Stimulated activated CD4-positive, alpha-beta T cell treated with anti-CD3 and anti-CD28 coated beads, Interleukin-1b, Interleukin-23, amount 100 ng/mL, for 4 hours (primary cell): Measurements from ENCODE around the gene ARHGEF11.

Experiments used
- DNase-seq, 2 donors: peaks; one replicate each; pipeline ENCODE4 v3.0.0-alpha.2; 2020; ENCODE audit warnings: low read depth in 2 of 2

Gene ARHGEF11

GRCh38 chr1:156949127-156949526 lies 96.4 kb downstream of the ARHGEF11 start:
- no peak for DNase-seq

DNA sequence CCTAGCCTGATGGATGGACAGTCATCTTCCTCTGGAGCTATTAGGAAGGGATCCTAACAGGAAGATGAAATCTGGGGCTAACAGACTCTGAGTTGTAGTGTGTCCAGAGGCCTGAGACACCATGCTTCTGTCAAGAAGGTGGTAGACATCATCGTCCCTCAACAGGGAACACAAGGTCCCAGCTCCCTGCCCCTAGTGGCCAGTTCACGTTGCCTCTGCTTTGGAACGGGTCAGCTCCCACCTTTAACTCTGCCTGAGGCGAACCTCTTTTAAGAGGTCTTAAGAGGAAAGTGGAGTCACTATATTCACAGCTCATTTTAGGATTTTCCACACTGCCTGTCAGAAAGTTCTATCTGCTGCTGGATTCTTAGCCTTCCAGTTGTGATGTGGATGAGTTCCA lies 96.8 kb downstream of the ARHGEF11 start:
- DNase-seq, result no peak

DNA sequence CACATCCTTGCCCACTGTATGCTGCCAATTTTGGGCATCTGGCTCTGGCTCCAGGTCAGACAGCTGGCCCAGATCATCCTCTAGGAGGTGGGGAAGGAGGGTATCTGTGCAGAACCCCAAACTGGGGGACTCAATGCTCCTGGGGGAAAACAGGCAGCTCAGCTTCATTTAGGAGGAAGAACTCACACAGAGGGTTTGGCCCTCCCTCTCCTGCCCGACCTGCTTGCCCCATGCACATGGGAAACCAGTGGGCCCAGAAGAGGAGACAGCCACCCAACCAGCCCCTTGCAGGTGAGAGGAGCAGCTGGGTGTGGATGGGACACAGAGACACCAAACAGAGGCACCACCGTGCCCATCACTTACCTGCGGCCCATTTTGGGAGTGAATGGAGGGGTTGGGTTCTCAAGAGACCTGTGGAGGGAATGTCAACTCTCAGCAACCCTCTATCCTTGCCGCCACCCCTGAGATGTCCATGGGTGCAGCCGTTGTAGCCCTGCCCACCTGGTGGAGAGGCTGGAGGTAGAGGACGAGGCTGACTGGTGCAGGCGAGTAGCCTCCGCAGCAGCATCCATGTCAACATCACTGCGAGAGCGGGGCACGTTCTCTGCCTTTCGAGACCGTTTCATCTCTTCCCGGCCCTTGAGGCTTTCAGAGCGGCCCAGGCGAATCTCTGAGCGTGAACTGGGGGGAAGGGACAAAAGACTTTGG lies 97.6 kb downstream of the ARHGEF11 start:
- no peak for DNase-seq

GRCh38 chr1:156947127-156947526 lies 98.4 kb downstream of the ARHGEF11 start:
- DNase-seq, result no peak

DNA sequence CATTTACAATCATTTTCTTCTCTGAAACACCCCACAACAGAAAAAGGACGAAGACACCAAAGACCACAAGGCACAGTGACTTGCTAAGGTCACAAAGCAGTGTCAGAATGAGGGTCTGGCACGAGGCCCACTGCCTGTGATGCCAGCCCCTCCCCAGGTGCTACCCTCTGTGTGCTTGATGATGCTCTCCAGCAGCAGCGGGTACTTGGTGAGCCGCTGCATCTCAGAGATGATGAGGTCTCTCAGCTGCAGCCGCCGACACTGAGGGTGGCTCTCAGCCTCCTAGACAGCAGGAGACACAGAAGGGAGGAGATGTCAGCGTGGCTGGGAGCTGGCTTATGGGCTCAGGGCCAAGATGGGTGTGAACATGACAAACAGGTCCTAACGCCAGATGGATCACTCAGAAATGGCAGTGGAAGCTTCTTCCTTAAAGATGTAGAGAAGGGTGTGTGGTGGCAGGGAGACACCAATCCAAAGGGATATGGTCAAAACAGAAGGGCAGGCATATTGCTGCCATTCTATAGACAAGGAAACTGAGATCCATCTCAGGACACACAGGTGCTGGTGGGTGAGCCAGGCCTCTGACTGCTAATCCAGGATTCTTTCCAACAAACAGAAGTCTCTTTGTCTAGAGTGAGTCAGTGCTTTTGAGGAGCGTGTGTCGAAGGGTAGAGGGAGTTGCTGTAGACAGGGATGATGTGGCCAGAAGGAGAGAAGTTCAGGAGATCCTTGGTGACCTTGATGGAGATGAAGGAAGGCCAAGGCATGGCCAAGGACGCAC lies 99.5 kb downstream of the ARHGEF11 start:
- no peak for DNase-seq

DNA sequence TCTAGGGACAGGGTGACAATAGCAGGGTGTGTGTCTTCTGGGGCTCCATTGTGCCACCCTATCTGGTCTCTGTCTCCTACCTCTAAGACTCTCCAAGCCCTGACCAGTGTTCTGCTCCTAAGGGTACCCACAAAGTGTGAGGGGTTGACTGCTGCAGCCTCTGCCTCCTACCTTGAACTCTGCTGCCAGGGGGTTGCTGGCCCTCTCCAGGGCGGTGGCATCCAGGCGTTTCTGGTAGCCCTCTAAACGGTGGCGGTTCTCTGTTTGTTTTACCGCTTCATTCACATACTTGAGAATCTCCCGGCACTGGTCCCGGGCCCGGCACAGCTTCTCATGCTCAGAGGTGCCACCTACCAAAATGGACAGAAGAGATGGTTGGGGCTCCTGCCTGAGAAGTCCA lies 100.7 kb downstream of the ARHGEF11 start:
- DNase-seq, result no peak

GRCh38 chr1:156944268-156944667 lies 101.3 kb downstream of the ARHGEF11 start:
- no peak for DNase-seq

GRCh38 chr1:156943756-156944155 lies 101.8 kb downstream of the ARHGEF11 start:
- DNase-seq, result no peak

- DNase-seq, result no peak
Observed at GRCh38 chr1:156942576-156942975, 103.0 kb downstream of the ARHGEF11 start.

DNA sequence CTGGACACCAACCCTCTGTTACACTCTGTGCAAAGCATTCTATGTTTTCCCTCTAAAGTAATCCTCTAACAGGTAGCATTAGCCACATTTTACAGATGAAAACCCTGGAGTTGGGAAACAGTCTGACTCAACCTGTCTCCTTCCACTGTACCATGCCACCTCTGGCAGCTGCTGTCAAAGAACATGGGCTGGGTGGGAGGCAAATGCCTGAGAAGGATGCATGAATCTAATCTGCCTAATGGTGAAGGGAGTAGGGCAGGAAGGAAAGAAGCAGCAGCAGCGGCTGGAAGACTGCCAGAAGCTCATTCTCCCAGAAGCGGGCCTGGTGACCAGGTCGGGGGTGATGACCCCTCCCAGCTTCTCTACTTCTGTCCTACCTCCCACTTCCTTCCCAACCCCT lies 103.4 kb downstream of the ARHGEF11 start:
- no peak for DNase-seq

DNA sequence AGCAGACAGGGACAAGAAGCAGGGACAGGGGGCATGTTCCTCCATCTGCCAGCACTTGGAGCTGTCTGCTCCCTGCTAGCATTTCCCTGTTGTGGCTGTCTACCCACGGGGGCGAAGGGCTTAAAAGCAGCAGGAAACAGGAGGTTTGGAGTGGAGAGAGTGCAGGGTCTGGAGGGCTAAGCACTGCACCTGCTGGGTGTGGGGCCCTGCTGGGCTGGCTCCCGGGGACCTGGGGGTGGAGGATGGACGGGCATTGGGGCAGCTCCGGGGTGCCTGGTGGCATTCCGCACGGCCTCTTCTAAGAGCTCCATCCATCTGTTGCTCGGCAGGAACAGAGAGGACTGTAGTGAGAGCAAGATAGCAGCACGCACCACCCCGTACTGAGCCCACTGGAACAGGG lies 103.9 kb downstream of the ARHGEF11 start:
- DNase-seq, result no peak

- DNase-seq, result no peak
Observed at GRCh38 chr1:156939786-156940334, 105.7 kb downstream of the ARHGEF11 start.

- no peak for DNase-seq
Observed at GRCh38 chr1:156938813-156939212, 106.7 kb downstream of the ARHGEF11 start.

DNA sequence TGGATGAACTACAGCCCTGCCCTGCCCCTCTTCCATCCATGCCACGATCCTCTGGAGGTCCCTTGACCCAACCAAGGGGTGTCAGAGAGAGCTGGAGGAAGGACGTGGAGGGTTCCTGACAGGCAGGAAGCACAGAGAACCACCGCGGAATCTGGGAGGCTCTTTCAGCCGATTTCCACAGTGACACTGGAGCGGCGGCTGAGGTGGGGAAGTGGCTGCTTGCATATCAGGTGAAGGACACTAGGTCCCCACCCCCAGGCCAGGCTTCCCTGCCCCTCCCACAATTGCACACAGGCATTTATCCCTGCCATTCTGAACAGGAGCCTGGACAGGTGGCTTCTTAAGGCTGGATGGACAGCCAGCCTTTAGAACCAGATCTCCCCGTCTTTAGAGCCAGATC lies 107.7 kb downstream of the ARHGEF11 start:
- DNase-seq, result no peak

- DNase-seq, result no peak
Observed at GRCh38 chr1:156936721-156937220, 108.8 kb downstream of the ARHGEF11 start.

DNA sequence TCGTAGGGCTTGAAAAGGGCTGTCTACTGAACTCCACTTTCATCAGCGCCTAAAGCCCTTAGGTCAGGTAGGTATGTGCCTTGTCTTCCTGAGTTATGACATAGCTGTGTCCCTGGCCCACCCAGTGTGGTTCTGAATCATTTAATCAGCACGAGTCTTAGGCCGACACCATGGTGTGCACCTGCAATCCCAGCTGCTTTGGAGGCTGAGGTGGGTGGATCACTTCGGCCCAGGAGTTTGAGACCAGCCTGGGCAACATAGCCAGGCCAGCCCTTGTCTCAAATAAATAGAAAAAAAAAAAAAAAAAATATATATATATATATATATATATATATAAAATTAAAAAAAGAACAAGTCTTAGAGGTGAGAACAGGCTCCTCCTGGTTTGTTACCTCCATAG lies 109.4 kb downstream of the ARHGEF11 start:
- DNase-seq, result no peak

DNA sequence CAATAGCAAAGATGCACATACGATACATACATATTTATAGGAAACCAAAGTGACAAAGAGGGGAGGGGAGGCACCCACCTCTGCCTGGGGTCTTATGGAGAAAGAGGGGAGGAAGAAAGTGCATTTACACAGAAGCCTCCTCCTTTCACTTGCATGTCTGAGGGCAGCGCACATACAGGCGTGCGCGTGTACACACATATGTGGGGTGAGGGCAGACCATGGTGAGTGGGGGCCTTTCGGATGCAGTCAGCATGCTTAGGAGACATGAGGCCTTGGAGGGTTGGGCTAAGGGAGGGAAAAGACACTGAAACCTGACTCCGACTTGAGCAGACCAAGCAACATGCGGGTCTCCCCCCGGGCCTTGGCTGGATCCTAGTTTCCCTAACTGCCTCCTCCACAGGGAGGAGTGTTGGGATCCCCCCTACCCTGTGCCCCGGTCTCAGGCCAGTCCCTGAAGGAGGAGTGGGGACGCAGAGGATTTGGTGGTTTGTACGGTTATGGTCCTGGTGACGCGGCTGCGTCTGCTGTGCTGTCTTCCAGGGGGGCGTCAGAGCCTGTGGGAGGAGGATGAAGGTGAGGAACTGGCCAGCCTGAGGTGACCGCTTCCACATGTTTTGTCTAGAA lies 109.9 kb downstream of the ARHGEF11 start:
- DNase-seq, result no peak

GRCh38 chr1:156933136-156933535 lies 112.4 kb downstream of the ARHGEF11 start:
- DNase-seq, result no peak

GRCh38 chr1:156931974-156932710 lies 113.4 kb downstream of the ARHGEF11 start:
- no peak for DNase-seq

DNA sequence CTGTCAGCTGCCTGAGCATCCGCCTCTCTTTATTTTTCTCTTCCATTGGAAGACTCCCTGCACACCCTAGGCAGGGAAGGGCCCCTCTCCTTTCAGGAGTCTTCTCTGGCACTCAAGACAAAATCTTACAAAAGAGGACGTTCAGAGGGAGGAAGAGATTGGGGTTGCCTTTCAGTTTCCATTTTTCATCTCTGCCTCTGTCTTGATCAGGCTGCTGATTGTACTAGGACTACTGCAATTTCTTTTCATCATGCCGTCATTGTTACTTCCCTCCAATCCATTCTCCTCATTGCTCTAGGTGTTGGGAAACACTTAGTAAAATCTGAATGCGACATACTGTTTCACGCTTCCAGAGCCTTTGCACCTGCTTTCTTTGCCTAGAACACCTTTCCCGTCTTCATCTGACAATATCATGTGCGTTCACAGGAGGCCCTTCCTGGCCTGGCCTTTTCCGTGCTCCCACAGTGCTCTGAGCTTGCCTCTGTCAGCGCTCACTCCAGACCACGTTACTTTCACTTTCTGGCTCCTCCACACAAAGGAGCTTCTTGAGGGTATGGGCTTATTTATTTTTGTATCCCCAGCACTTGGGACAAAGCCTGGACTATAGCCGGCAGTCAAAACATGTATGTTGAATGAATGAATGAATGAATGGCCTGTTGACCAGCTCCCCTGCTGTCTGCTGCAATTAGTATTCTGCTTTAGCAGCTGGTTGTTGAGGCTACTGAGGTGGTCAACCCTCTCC lies 114.2 kb downstream of the ARHGEF11 start:
- no peak for DNase-seq

- no peak for DNase-seq
Observed at GRCh38 chr1:156930483-156930882, 115.1 kb downstream of the ARHGEF11 start.
